Jurkat, Clone E6-1 (cell line): ENCODE measurements around the gene CFAP161.
"Not testable (repeated sequence)": the region's sequence is repeated elsewhere in the genome, so short reads cannot be mapped to it uniquely, and the experiment has no call there.

Experiments
- DNase-seq: peaks from one replicate; pipeline ENCODE4 v3.0.0-alpha.2; 2011; ENCODE audit warnings: low read depth, low spot score
- H3K4me3 ChIP-seq: 2 replicates; pipeline ENCODE4 v1.5.1; 2011; ENCODE audit warnings: mild to moderate bottlenecking, low read length, control low read depth, moderate library complexity

CFAP161 gene

GRCh38 chr15:81103857-81104256, 30.2 kb upstream of the CFAP161 start:
- H3K4me3 ChIP-seq, result no peak overlapping the region
- no peak for DNase-seq

- no peak for DNase-seq
Measured at GRCh38 chr15:81105545-81105944, 28.5 kb upstream of the CFAP161 start.

GRCh38 chr15:81106560-81106959, 27.5 kb upstream of the CFAP161 start:
- no peak overlapping the region for H3K4me3 ChIP-seq
- peak; percentile 32 for DNase-seq

More at GRCh38 chr15:81105545-81105944, 28.5 kb upstream of the CFAP161 start:
- no peak overlapping the region for H3K4me3 ChIP-seq

GRCh38 chr15:81107889-81108288, 26.2 kb upstream of the CFAP161 start:
- DNase-seq, result no peak
- H3K4me3 ChIP-seq, result no peak overlapping the region

GRCh38 chr15:81108427-81108826, 25.6 kb upstream of the CFAP161 start:
- H3K4me3 ChIP-seq, result no peak overlapping the region
- DNase-seq, result peak; percentile 9

- H3K4me3 ChIP-seq, result no peak overlapping the region
- DNase-seq, result no peak
Measured at GRCh38 chr15:81111018-81111417, 23.1 kb upstream of the CFAP161 start.

GRCh38 chr15:81111510-81112470, 22.3 kb upstream of the CFAP161 start:
- DNase-seq, result no peak
- H3K4me3 ChIP-seq, result no peak overlapping the region

GRCh38 chr15:81113204-81113657, 20.8 kb upstream of the CFAP161 start:
- no peak for DNase-seq
- no peak overlapping the region for H3K4me3 ChIP-seq

GRCh38 chr15:81113861-81114291, 20.2 kb upstream of the CFAP161 start:
- no peak overlapping the region for H3K4me3 ChIP-seq
- no peak for DNase-seq

GRCh38 chr15:81115054-81115939, 18.8 kb upstream of the CFAP161 start:
- H3K4me3 ChIP-seq, result no peak overlapping the region
- no peak for DNase-seq

GRCh38 chr15:81117136-81117535, 16.9 kb upstream of the CFAP161 start:
- no peak overlapping the region for H3K4me3 ChIP-seq
- no peak for DNase-seq

- H3K4me3 ChIP-seq, result no peak overlapping the region
- no peak for DNase-seq
Measured at GRCh38 chr15:81117581-81117980, 16.5 kb upstream of the CFAP161 start.

GRCh38 chr15:81118361-81118760, 15.7 kb upstream of the CFAP161 start:
- no peak for DNase-seq
- H3K4me3 ChIP-seq, result no peak overlapping the region

GRCh38 chr15:81120069-81120468, 14.0 kb upstream of the CFAP161 start:
- no peak for DNase-seq
- H3K4me3 ChIP-seq, result no peak overlapping the region

GRCh38 chr15:81126892-81127291, 7.2 kb upstream of the CFAP161 start:
- no peak overlapping the region for H3K4me3 ChIP-seq
- no peak for DNase-seq

- H3K4me3 ChIP-seq, DNase-seq: not testable (repeated sequence)
Measured at GRCh38 chr15:81141478-81141877, 7.4 kb downstream of the CFAP161 start.

- DNase-seq, result no peak
- H3K4me3 ChIP-seq, result no peak overlapping the region
Measured at GRCh38 chr15:81146006-81146405, 11.9 kb downstream of the CFAP161 start.

- H3K4me3 ChIP-seq, result no peak overlapping the region
- DNase-seq, result no peak
Measured at GRCh38 chr15:81146466-81146865, 12.4 kb downstream of the CFAP161 start.

GRCh38 chr15:81151389-81151788, 17.3 kb downstream of the CFAP161 start:
- no peak for DNase-seq
- no peak overlapping the region for H3K4me3 ChIP-seq

- no peak overlapping the region for H3K4me3 ChIP-seq
- DNase-seq, result no peak
Measured at GRCh38 chr15:81152339-81152738, 18.3 kb downstream of the CFAP161 start.
